GM18526 (cell line): Measurements from ENCODE around the gene PARP9.

Source experiments
- POLR2A ChIP-seq: IDR thresholded peaks from 3 replicates; pipeline ENCODE4 v1.6.1; 2011; ENCODE audit not compliant: insufficient read length; ENCODE audit errors: extremely low read depth

PARP9 gene

DNA sequence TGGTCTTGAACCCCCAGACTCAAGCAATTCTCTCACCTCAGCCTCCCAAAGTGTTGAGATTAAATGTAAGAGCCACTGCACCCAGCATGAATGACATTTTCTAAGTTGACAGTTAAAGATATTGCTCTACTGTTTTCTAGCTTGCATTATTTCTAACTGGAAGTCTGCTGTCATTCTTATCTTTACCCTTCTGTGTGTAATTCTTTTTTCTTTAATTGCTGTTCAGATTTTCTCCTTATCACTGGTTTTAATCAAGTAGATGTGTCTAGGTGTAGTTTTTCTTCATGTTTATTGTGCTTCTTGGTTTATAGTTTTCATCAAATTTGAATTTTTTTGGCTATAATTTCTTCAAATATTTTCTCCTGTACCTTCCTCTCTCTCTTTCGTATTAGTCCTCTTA is 18.3 kb upstream of the PARP9 start:
- no peak for TF ChIP-seq POLR2A

DNA sequence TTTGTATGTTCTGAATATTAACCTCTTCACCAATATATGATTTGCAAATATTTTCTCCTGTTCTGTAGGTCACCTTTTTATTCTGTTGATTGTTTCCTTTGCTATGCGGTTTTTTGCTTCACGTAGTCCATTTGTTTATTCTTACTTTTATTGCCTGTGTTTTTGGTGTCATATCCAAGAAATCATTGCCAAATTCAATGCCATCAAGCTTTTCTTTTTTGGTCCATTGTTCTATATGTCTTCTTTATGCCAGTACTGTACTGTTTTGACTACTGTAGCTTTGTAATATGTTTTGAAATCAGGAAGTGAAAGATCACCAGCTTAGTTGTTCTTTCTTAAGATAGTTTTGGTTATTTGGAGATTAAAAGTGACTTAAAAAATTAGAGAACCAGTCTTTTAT is 17.5 kb upstream of the PARP9 start:
- TF ChIP-seq POLR2A: no peak

DNA sequence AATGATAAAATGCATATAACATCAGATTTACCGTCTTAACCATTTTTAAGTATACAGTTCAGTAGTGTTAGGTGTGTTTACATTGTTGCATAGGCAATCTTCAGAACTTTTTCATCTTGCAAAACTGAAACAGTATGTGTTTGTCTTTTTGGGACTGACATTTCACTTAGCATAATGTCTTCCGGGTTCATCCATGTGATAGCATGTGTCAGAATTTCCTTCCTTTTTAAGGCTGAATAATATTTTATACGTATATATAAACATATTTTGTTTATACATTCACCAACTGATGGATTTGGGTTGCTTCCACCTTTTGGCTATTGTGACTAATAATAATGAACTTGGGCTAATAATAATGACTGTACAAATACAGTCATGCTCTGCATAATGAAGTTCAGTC is 16.4 kb upstream of the PARP9 start:
- no peak for TF ChIP-seq POLR2A

DNA sequence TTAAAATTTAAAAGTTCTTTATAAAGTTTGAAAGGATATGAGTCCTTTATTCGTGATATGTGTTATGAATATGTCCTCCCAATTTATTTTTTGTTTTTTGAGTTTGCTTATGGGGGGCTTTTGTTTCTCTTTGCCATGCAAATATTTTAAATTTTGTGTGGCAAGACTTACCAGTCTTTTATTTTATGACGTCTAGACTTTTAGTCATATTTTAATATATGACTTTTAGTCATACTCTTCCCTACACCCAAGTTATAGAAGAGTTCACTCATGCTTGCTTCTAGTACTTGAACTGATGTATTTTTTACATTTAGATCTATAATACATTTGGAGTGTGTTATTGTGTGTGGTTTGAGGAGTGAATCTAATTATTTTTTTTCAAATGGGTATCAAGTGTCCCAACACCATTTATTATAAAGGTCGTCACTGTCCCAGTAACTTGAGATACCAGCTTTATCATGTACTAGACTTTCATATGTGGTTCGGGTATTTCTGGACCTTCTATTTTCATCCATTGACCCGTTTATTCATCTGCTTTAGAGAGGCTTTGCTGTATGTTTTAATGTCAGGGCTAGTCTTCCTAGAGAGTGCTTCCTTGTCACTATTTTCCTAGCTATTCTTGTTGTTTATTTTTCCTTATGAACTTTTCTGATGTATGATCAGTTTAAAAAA is 14.1 kb upstream of the PARP9 start:
- no peak for TF ChIP-seq POLR2A

DNA sequence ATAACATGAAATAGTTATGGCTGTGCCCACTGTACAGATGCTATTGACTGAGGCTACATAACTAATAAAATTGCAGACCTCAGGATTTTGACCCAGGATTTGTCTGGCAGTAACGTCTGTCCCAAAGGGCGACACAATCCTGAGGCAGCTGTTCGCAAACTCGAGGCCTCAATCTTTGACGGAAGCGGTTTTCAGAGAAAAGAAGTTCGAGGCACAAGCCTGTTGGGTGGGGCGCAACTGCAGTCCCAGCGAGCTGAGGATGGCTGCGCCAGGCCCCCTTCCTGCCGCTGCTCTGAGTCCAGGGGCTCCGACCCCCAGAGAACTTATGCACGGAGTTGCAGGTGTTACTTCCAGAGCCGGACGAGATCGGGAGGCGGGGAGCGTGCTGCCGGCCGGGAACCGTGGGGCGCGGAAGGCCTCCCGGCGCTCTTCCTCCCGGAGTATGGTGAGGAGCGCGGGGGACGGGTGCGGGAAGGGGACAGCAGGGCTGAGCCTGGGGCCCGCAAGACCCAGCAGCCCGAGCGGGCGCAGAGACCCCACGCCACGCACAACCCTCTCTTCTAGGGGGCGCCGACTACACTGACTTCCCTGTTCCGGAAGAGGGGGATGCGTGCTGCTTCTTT is 13.4 kb upstream of the PARP9 start, which contains the start of gene PARP15:
Gene PARP15, plus strand, starts transcription at position 242 of the 623 bp plus-strand sequence. Its CDS starts 18 bp downstream, at position 260.
- TF ChIP-seq POLR2A: peak; percentile 59

DNA sequence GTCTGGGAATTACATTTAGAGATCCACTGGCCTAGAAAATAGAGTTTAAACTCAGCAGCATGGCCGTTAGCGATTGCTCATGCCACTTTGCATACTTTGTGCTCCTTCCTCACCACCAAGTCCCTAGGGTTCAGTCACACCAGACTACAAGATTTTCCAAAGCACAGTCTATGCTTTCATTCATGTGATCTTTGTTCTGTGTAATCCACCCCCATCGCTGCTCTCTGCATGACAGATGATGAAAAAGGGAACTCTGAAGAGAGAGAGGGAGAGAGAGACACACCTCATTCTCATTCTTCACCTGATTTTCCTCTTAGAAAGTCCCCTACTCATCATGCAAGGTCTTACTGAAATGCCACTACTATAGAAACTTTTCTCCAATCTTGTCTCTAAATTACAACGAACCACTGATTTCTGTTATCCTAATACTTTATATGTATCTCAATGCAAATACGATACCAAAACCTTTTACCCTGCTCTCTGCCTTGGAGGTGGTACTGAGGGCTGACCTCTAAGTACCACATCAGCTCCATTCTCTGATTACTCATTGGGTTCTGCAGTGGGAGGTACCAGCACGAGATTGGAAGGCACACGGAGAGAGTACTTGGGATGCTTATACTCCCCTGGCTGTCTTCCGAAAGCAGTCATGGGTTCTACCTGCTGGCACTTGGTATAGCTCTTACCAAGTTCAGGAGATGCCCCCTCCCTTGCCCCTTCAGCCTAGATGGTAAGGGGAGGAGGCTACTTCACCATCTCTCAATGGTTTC is 12.3 kb upstream of the PARP9 start:
- TF ChIP-seq POLR2A: peak; percentile 29

DNA sequence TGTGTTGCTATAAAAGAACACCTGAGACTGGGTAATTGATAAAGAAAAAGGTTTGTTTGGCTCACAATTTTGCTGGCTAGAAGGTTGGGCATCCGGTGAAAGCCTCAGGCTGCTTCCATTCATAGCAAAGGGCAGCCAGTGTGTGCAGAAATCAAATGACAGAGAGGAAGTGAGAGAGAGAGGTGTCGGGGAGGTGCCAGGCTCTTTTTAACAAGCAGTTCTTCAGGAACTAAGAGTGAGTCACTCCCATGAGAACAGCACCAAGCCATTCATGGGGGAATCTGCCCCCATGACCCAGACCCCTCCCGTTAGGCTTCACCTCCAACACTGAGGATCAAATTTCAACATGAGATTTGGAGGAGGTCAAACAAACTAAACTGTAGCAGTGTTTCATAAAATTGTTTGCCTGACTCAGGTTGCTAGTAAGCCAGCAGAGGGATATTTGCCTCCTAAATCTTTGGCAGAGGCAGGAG is 8.9 kb upstream of the PARP9 start:
- no peak for TF ChIP-seq POLR2A

DNA sequence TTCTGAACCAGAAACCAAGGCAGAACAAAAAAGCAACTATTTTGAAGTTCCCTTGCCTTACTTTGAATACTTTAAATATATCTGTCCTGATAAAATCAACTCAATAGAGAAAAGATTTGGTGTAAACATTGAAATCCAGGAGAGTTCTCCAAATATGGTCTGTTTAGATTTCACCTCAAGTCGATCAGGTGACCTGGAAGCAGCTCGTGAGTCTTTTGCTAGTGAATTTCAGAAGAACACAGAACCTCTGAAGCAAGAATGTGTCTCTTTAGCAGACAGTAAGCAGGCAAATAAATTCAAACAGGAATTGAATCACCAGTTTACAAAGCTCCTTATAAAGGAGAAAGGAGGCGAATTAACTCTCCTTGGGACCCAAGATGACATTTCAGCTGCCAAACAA is 4.7 kb upstream of the PARP9 start:
- no peak for TF ChIP-seq POLR2A

DNA sequence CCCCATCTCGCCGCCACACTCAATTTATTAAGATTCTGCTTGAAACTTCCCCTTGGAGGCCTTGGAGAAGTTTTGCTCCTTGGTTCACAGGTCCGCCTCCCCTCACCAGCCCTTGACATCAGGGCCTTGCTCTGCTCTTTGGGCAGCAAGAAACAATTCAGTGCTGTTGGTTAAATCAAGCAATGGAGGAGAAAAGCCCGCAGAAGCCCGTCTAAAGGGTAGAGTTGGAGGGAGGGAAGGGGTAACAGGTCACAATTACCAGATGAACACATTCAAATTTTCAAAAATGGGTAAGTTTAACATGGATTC is 429 bp downstream of the PARP9 start:
- TF ChIP-seq POLR2A: no peak

DNA sequence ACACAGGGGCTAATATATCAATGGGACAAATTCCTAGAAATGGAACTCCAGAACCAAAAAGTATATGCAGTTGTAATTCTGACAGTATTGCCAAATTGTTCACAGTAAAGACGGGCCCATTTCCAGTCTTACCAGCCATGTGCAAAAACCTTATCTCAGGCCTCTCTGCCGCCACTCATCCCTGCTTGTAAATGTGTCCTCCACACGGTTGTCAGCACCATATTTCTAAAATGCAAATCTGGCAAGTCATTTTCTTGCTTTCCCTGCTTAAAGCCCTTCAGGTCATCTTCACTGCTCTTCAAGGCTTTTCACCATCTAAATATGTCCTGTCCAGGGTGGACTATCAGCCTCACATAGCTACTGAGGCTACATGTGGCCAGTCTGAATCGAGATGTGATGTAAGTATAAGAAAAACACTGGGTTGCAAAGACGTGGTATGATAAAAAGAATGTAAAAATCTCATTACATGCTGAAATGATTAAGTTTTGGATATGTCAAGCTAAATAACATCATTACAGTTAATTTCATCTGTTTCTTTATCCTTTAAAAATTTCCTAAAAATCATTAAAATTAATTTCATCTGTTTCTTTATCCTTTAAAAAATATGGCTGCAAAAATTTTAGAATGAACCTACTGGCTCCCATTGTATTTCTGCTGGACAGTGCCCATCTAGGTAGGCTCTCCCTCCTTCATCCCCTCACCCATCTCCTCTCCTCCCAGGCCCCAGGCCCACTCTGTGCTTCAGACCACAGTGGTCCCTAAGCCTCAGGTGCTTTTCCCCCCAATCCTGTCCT is 980 bp downstream of the PARP9 start:
- TF ChIP-seq POLR2A: no peak

DNA sequence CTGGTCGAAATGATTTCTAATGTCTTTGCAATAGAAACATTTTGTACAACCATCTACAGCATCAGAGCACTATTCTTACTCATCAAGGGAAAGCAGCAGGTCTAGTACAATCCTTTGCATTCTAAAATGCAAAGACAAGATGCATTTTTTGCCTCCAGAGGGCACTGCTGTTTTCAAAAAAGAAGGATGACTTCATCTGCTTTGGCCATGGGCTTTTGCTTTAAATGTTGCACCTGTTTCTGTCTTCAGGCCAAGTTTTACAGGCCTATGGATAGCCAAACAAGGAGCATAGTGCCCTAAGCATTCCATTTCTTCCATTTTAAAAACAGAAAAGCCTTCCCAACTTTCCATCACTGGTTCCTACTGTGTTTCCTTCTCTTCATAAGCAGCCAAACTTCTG is 3.4 kb downstream of the PARP9 start:
- no peak for TF ChIP-seq POLR2A

DNA sequence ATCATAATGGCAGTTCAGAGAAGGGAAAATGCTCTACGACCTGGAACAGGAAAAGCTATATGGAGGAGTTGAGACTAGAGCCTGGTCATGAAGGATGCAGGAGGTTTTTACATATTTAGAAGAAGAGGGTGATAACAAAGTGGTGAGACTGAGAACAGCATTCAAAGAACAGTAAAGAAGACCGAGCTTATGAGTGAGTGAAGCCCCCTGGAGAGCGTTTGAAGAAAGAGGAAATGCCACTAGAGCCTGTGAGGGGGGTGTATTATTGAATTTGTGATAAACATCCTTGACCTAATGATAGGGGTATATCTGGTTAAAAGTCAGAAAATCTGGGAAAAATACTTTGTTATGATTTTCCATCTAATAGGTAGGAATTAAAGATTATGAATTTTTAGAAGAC is 4.2 kb downstream of the PARP9 start:
- no peak for TF ChIP-seq POLR2A

DNA sequence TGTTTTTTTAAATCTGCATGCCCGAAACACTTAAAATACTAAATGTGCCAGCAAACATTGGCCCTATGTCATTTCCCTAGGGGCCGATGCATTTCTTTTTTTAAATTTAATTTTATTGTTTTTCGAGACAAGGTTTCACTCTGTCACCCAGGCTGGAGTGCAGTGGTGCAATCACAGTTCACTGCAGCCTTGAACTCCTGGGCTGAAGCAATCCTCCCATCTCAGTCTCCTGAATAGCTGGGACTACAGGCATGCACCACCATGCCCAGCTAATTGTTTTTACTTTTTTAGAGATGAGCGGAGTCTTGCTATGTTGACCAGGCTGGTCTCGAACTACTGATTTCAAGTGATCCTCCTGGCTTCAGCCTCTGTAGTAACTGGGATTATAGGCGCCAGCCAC is 5.5 kb downstream of the PARP9 start:
- no peak for TF ChIP-seq POLR2A

DNA sequence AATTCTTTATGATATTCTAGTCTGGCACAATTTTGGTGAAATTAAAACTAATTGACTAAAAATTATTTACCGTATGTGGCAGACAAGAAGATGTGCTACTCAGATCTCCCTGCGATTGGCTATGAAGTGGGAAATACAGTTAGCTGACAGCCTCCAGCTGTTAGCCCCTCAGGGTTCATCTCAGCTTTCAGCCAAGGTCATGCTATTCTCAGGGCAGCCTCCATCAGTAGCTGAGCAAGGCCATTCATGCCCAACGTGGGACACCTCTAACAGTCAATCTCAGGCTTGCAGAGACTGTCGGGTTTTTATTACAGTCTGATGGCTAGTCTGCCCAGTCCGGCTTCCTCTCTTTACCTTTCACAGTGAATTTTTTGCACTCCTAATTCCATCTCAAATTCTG is 6.7 kb downstream of the PARP9 start:
- TF ChIP-seq POLR2A: no peak

DNA sequence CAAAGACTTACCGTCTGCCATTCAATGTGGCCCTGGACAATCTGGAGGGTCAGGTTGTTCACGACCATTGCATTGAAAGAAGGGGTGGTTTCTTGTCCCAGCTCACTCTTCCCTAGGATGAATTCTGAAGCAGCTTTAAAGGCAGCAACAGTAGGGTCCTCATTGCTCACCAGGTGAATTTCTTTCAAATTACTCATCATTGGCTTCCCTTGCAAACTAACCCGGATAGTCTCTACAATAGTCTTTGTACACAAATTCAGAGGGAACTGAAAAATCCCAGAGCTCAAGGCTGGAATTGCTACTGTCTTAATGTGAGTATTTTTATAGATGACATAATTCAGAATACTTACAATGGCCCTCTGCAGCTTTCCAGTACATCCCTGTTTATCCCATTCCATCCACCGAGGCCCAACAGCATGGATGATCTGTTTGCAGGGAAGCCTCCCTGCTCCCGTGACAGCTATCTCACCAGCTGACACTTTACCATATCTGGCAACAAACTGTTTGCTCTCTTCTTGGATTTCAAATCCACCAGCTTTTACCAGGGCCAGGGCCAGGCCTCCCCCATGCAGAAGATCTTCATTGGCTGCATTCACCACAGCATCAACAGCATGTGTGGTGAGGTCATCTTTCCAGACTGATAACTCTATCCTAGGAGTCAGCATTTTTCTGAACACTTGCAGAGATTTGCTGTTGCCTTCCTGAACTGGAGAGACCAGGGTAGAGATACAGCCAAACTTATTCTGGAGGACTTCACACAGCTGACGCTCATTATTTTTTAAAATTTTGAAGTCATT is 8.6 kb downstream of the PARP9 start:
- no peak for TF ChIP-seq POLR2A
